ENCODE measurements around the gene HOGA1. TPM values are rescaled to one million over a fixed set of nuclear protein-coding genes. Genes with fewer than 3 reads are reported as not detected.
"Not testable (repeated sequence)": the region's sequence is repeated elsewhere in the genome, so short reads cannot be mapped to it uniquely, and the experiment has no call there.

HOGA1 gene
- total and polyA plus RNA-seq, 2 experiments from 2014 or later = 5.8 to 6.9 TPM

- DNase-seq (ENCODE audit: low spot score) = no peak
- H3K9me3 ChIP-seq (ENCODE audit: low read depth) = no peaks in the 10 kb centered on the region
- H3K9me2 ChIP-seq (replicated peaks; ENCODE audit: insufficient read depth) = no peaks in the 10 kb centered on the region
- no peak overlapping the region for H3K4me3 ChIP-seq
- no peak overlapping the region for H3K27ac ChIP-seq
- no peaks in the 10 kb centered on the region for H4K20me1 ChIP-seq (ENCODE audit: insufficient read depth, poor library complexity, severe bottlenecking)
- H2AFZ ChIP-seq = no peak overlapping the region
- peaks cover 9% of the 10 kb centered on the region for H3K79me2 ChIP-seq
- no peaks in the 10 kb centered on the region for H3K27me3 ChIP-seq
- no peak overlapping the region for H3K4me2 ChIP-seq
- 91% methylated on average over 6 of the region's 6 CpGs for WGBS (ENCODE audit: low lambda C conversion rate, missing lambda C conversion rate)
- TF ChIP-seq EZH2 (IDR thresholded peaks at IDR 0.05; ENCODE audit: borderline replicate concordance) (no peak), CTCF (IDR thresholded peaks at IDR 0.05; ENCODE audit: poor library complexity) (no peak), EZH2phosphoT487 (IDR thresholded peaks at IDR 0.05; ENCODE audit: low read depth, severe bottlenecking, unreplicated experiment) (no peak)
- no peaks in the 10 kb centered on the region for H3K36me3 ChIP-seq (replicated peaks; ENCODE audit: insufficient read depth, low read depth)
- H3K4me1 ChIP-seq (ENCODE audit: insufficient read depth) = peaks cover 11% of the 10 kb centered on the region
These were observed 32.9 kb upstream of the HOGA1 start for GRCh38 chr10:97551271-97551670.

- H3K4me2 ChIP-seq = no peak overlapping the region
- peak; percentile 84 for DNase-seq (ENCODE audit: low spot score)
- no peaks in the 10 kb centered on the region for H4K20me1 ChIP-seq (ENCODE audit: insufficient read depth, poor library complexity, severe bottlenecking)
- H3K4me3 ChIP-seq = no peak overlapping the region
- no peaks in the 10 kb centered on the region for H3K27me3 ChIP-seq
- peaks cover 11% of the 10 kb centered on the region for H3K4me1 ChIP-seq (ENCODE audit: insufficient read depth)
- TF ChIP-seq CTCF (IDR thresholded peaks at IDR 0.05; ENCODE audit: poor library complexity) (peak; percentile 86), EZH2phosphoT487 (IDR thresholded peaks at IDR 0.05; ENCODE audit: low read depth, severe bottlenecking, unreplicated experiment) (no peak)
- H3K9me2 ChIP-seq (replicated peaks; ENCODE audit: insufficient read depth) = no peaks in the 10 kb centered on the region
- no peak overlapping the region for H2AFZ ChIP-seq
- H3K27ac ChIP-seq = no peak overlapping the region
- H3K79me2 ChIP-seq = peaks cover 6% of the 10 kb centered on the region
- 14% methylated on average over 6 of the region's 6 CpGs for WGBS (ENCODE audit: low lambda C conversion rate, missing lambda C conversion rate)
- no peaks in the 10 kb centered on the region for H3K36me3 ChIP-seq (replicated peaks; ENCODE audit: insufficient read depth, low read depth)
- no peaks in the 10 kb centered on the region for H3K9me3 ChIP-seq (ENCODE audit: low read depth)
These were observed 30.6 kb upstream of the HOGA1 start for GRCh38 chr10:97553575-97554031.

GRCh38 chr10:97554336-97554735, 29.9 kb upstream of the HOGA1 start:
- not testable (repeated sequence) for H3K4me1 ChIP-seq (ENCODE audit: insufficient read depth); H4K20me1 ChIP-seq (ENCODE audit: insufficient read depth, poor library complexity, severe bottlenecking); H3K36me3 ChIP-seq (replicated peaks; ENCODE audit: insufficient read depth, low read depth); H3K4me3 ChIP-seq; H3K9me3 ChIP-seq (ENCODE audit: low read depth); H3K9me2 ChIP-seq (replicated peaks; ENCODE audit: insufficient read depth); H3K27me3 ChIP-seq; H3K4me2 ChIP-seq; H3K79me2 ChIP-seq; H3K27ac ChIP-seq; DNase-seq (ENCODE audit: low spot score); H2AFZ ChIP-seq
- 95% methylated on average over 5 of the region's 5 CpGs for WGBS (ENCODE audit: low lambda C conversion rate, missing lambda C conversion rate)

GRCh38 chr10:97555541-97555940, 28.6 kb upstream of the HOGA1 start:
- not testable (repeated sequence) for H3K9me3 ChIP-seq (ENCODE audit: low read depth); H3K4me1 ChIP-seq (ENCODE audit: insufficient read depth); H3K4me3 ChIP-seq; H2AFZ ChIP-seq; DNase-seq (ENCODE audit: low spot score); H3K27ac ChIP-seq; H3K79me2 ChIP-seq; H4K20me1 ChIP-seq (ENCODE audit: insufficient read depth, poor library complexity, severe bottlenecking); H3K9me2 ChIP-seq (replicated peaks; ENCODE audit: insufficient read depth); H3K4me2 ChIP-seq; H3K27me3 ChIP-seq; H3K36me3 ChIP-seq (replicated peaks; ENCODE audit: insufficient read depth, low read depth)
- 95% methylated on average over 7 of the region's 10 CpGs for WGBS (ENCODE audit: low lambda C conversion rate, missing lambda C conversion rate)

- not testable (repeated sequence) for DNase-seq (ENCODE audit: low spot score); H3K9me2 ChIP-seq (replicated peaks; ENCODE audit: insufficient read depth); H3K36me3 ChIP-seq (replicated peaks; ENCODE audit: insufficient read depth, low read depth); H3K9me3 ChIP-seq (ENCODE audit: low read depth); H3K4me3 ChIP-seq; H4K20me1 ChIP-seq (ENCODE audit: insufficient read depth, poor library complexity, severe bottlenecking); H2AFZ ChIP-seq; H3K27me3 ChIP-seq; H3K4me2 ChIP-seq; H3K79me2 ChIP-seq; H3K27ac ChIP-seq; H3K4me1 ChIP-seq (ENCODE audit: insufficient read depth)
- 84% methylated on average over 17 of the region's 17 CpGs for WGBS (ENCODE audit: low lambda C conversion rate, missing lambda C conversion rate)
These were observed 23.3 kb upstream of the HOGA1 start for GRCh38 chr10:97560731-97561381.

DNA sequence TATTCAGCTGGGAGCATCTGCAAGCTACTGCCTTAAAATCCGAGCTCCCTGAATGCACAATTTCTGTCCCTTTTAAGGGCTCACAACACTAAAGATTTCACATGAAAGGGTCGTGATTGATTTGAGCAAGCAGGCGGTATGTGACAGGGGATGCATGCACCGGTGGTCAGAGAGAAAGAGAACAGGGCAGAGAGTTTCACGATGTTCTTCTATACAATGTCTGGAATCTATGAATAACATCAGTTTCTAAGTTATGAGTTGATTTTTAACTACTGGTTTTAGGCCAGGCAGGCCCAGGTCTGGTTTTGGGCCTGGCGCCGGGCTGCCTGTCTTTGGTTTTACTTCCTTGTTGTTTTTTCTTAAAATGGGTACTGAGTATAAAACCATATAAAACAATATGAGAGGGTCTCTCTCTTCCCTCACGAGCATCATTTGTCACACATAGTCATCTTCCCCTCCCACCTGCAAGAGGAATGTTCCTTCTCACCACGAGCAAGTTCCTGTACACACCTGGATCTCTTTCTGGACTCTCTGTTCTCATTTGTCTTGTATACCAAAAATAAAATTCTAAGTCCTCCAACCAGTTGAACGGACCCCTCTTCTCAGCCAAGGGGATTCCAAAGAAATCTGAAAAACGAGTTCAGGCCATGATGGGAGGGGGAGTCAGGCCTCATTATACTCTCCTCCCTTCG, 22.7 kb upstream of the HOGA1 start:
- H4K20me1 ChIP-seq (ENCODE audit: insufficient read depth, poor library complexity, severe bottlenecking); H3K9me3 ChIP-seq (ENCODE audit: low read depth); H2AFZ ChIP-seq; H3K4me3 ChIP-seq; H3K4me1 ChIP-seq (ENCODE audit: insufficient read depth); H3K79me2 ChIP-seq; H3K27me3 ChIP-seq; H3K9me2 ChIP-seq (replicated peaks; ENCODE audit: insufficient read depth); H3K36me3 ChIP-seq (replicated peaks; ENCODE audit: insufficient read depth, low read depth); H3K27ac ChIP-seq; H3K4me2 ChIP-seq; DNase-seq (ENCODE audit: low spot score): not testable (repeated sequence)
- 91% methylated on average over 12 of the region's 12 CpGs for WGBS (ENCODE audit: low lambda C conversion rate, missing lambda C conversion rate)

GRCh38 chr10:97562329-97562728, 21.9 kb upstream of the HOGA1 start:
- not testable (repeated sequence) for H4K20me1 ChIP-seq (ENCODE audit: insufficient read depth, poor library complexity, severe bottlenecking); H3K36me3 ChIP-seq (replicated peaks; ENCODE audit: insufficient read depth, low read depth); H3K27ac ChIP-seq; H3K9me2 ChIP-seq (replicated peaks; ENCODE audit: insufficient read depth); H2AFZ ChIP-seq; H3K4me2 ChIP-seq; H3K4me3 ChIP-seq; H3K4me1 ChIP-seq (ENCODE audit: insufficient read depth); H3K79me2 ChIP-seq; H3K27me3 ChIP-seq; DNase-seq (ENCODE audit: low spot score); H3K9me3 ChIP-seq (ENCODE audit: low read depth)
- WGBS (ENCODE audit: low lambda C conversion rate, missing lambda C conversion rate) = 100% methylated on average over 5 of the region's 5 CpGs

All from hepatocyte (in vitro differentiated cells).